Measurements from ENCODE around the gene SLC12A8.
A peak's percentile ranks its signal among the peaks of the same experiment; 100 is the strongest.

Gene SLC12A8

GRCh38 chr3:125069452-125069851 lies 143.1 kb downstream of the SLC12A8 start:
- no peak for DNase-seq (ENCODE audit: extremely low read depth, low read depth)
- TF ChIP-seq CTCF (IDR thresholded peaks at IDR 0.05; ENCODE audit: low read depth, low read length), result no peak

- no peak for DNase-seq (ENCODE audit: extremely low read depth, low read depth)
- TF ChIP-seq CTCF (IDR thresholded peaks at IDR 0.05; ENCODE audit: low read depth, low read length), result no peak
Measured at GRCh38 chr3:125068265-125068664, 144.3 kb downstream of the SLC12A8 start.

- no peak for DNase-seq (ENCODE audit: extremely low read depth, low read depth)
- TF ChIP-seq CTCF (IDR thresholded peaks at IDR 0.05; ENCODE audit: low read depth, low read length), result no peak
Measured at GRCh38 chr3:125067225-125067624, 145.3 kb downstream of the SLC12A8 start.

GRCh38 chr3:125062904-125063618 lies 149.5 kb downstream of the SLC12A8 start:
- DNase-seq (ENCODE audit: extremely low read depth, low read depth), result peak; percentile 81

GRCh38 chr3:125061646-125062045 lies 150.9 kb downstream of the SLC12A8 start:
- no peak for TF ChIP-seq CTCF (IDR thresholded peaks at IDR 0.05; ENCODE audit: low read depth, low read length)
- no peak for DNase-seq (ENCODE audit: extremely low read depth, low read depth)

More at GRCh38 chr3:125062904-125063618, 149.5 kb downstream of the SLC12A8 start:
- TF ChIP-seq CTCF (IDR thresholded peaks at IDR 0.05; ENCODE audit: low read depth, low read length), result no peak

GRCh38 chr3:125061170-125061569 lies 151.4 kb downstream of the SLC12A8 start:
- peak; percentile 51 for DNase-seq (ENCODE audit: extremely low read depth, low read depth)
- no peak for TF ChIP-seq CTCF (IDR thresholded peaks at IDR 0.05; ENCODE audit: low read depth, low read length)

GRCh38 chr3:125059488-125060245 lies 152.9 kb downstream of the SLC12A8 start:
- TF ChIP-seq CTCF (IDR thresholded peaks at IDR 0.05; ENCODE audit: low read depth, low read length), result no peak
- DNase-seq (ENCODE audit: extremely low read depth, low read depth), result no peak
